Measurements from ENCODE around the gene GPR27. TPM values are rescaled to one million over a fixed set of nuclear protein-coding genes. Genes with fewer than 3 reads are reported as not detected.

GPR27 gene
- total RNA-seq, 1 experiment from 2014 or later, result 15.5 TPM

GRCh38 chr3:71751602-71752001 lies 2.1 kb upstream of the GPR27 start:
- DNase-seq, result no peak
- Histone ChIP-seq H2BK15ac (ENCODE audit: low read depth, low read length) (no peak overlapping the region), H4K8ac (replicated peaks; ENCODE audit: insufficient read length, low read depth, low read length) (no peak overlapping the region), H3K4me1 (ENCODE audit: insufficient read depth, low read length) (no peaks in the 10 kb centered on the region), H3K27me3 (ENCODE audit: insufficient read depth, low read length) (peaks cover 12% of the 10 kb centered on the region; the same call in 1 of the 2 replicates), H3K4me2 (ENCODE audit: insufficient read depth, insufficient read length, low read length) (no peak overlapping the region), H3T11ph (ENCODE audit: low read length) (no peak overlapping the region), H3K9ac (ENCODE audit: extremely low read depth, insufficient read length, low read length) (no peak overlapping the region), H2BK12ac (ENCODE audit: insufficient read length, low read depth, low read length) (no peak overlapping the region), H2AK5ac (ENCODE audit: insufficient read length, low read length) (no peak overlapping the region), H3K18ac (ENCODE audit: insufficient read length, low read depth, low read length) (no peak overlapping the region), H2AFZ (ENCODE audit: low read length) (no peak overlapping the region), H2BK120ac (ENCODE audit: low read depth, low read length, poor library complexity, severe bottlenecking) (no peak overlapping the region), H3K79me2 (ENCODE audit: insufficient read depth, low read length) (no peaks in the 10 kb centered on the region), H3K23ac (ENCODE audit: insufficient read length, low read depth, low read length) (no peak overlapping the region), H4K91ac (ENCODE audit: insufficient read length, low read depth, low read length) (no peak overlapping the region), H2BK5ac (ENCODE audit: insufficient read length, low read length) (no peak overlapping the region), H3K4ac (ENCODE audit: low read depth, low read length) (no peak overlapping the region), H3K14ac (ENCODE audit: insufficient read depth, low read length) (no peak overlapping the region), H4K20me1 (ENCODE audit: control insufficient read depth, insufficient read depth, insufficient read length) (no peaks in the 10 kb centered on the region), H3K56ac (ENCODE audit: insufficient read length, low read depth, low read length) (no peak overlapping the region), H3K27ac (ENCODE audit: insufficient read length, low read depth, low read length) (no peak overlapping the region), H3K23me2 (ENCODE audit: insufficient read length, low read depth, low read length, poor library complexity, severe bottlenecking) (peaks cover 10% of the 10 kb centered on the region), H2BK20ac (ENCODE audit: low read depth, low read length, poor library complexity, severe bottlenecking) (no peak overlapping the region), H3K79me1 (ENCODE audit: insufficient read depth, low read depth, low read length, poor library complexity, severe bottlenecking) (no peaks in the 10 kb centered on the region), H3K9me3 (ENCODE audit: control insufficient read depth, low read depth, low read length) (no peaks in the 10 kb centered on the region), H4K5ac (ENCODE audit: insufficient read length, low read depth, low read length) (no peak overlapping the region)
- no peak overlapping the region for H3K4me3 Mint-ChIP-seq
- peaks cover 37% of the 10 kb centered on the region for H3K27me3 Mint-ChIP-seq (ENCODE audit: low read depth)
- WGBS (ENCODE audit: extremely low coverage, insufficient read length, low lambda C conversion rate), result 100% methylated on average over 1 of the region's 4 CpGs
- H3K9me3 Mint-ChIP-seq, result 0 out of 5 replicates have a peak, but pooled peaks cover 0 to 2% of the 10 kb centered on the region in 2 experiments
- no peak overlapping the region for H3K27ac Mint-ChIP-seq
- H3K36me3 Mint-ChIP-seq (ENCODE audit: insufficient read depth in 1 of 3, low read depth in 3 of 3), result peaks cover 0 to 3% (median 0%) of the 10 kb centered on the region in 3 experiments; a peak in 5 of 7 replicates
- no peak for TF ChIP-seq CTCF (conservative IDR thresholded peaks at IDR 0.05)
- H3K4me1 Mint-ChIP-seq, result peaks cover 20% of the 10 kb centered on the region in 2 experiments

Data from H9 (cell line).